Activated B cell treated with CpG ODN at 0.5 μM for 24 hours (primary cell): Measurements from ENCODE around the gene MORN4. TPM values are rescaled to one million over a fixed set of nuclear protein-coding genes. Genes with fewer than 3 reads are reported as not detected.
"Not testable (repeated sequence)": the region's sequence is repeated elsewhere in the genome, so short reads cannot be mapped to it uniquely, and the experiment has no call there.

ENCODE experiments used
- ATAC-seq: fragments of 200-7000 bp; cut with Tn5 transposase; one replicate; pipeline ENCODE4 v1.10.0; 2021; ENCODE audit warnings: low read depth, mild to moderate bottlenecking, moderate library complexity
- CTCF ChIA-PET: fragments of 350-600 bp; sonication (Branson Sonifier 250); formaldehyde crosslinking; loops from one replicate; lab custom pipeline; 2021; ENCODE audit warnings: antibody characterized with exemption; lab: Charles Lee
- POLR2A ChIA-PET: fragments of 350-600 bp; sonication (Branson Sonifier 250); formaldehyde crosslinking; loops from one replicate; lab custom pipeline; 2021; ENCODE audit warnings: antibody characterized with exemption; lab: Charles Lee
- DNase-seq: peaks from one replicate; pipeline ENCODE4 v3.0.0; 2022
- H3K27ac Mint-ChIP-seq: one replicate; pipeline ENCODE4 v1.8.0; 2020; ENCODE audit warnings: mixed read lengths
- H3K27me3 Mint-ChIP-seq: one replicate; pipeline ENCODE4 v1.8.0; 2021; ENCODE audit warnings: mixed read lengths
- H3K36me3 Mint-ChIP-seq: one replicate; pipeline ENCODE4 v1.8.0; 2021; ENCODE audit warnings: low read depth, mixed read lengths
- H3K4me1 Mint-ChIP-seq: one replicate; pipeline ENCODE4 v1.8.0; 2021; ENCODE audit warnings: mixed read lengths
- H3K4me3 Mint-ChIP-seq: one replicate; pipeline ENCODE4 v1.8.0; 2020; ENCODE audit warnings: mild to moderate bottlenecking, mixed read lengths
- H3K9me3 Mint-ChIP-seq: one replicate; pipeline ENCODE4 v1.8.0; 2020; ENCODE audit warnings: mixed read lengths
- intact Hi-C: fragments of 100-400 bp; cut with micrococcal nuclease; formaldehyde crosslinking; loops from one replicate; pipeline ENCODE4 v1.15.1; 2024
- total RNA-seq: library from RNA; stranded (reverse); gene quantifications from 2 replicates; pipeline ENCODE4 v1.2.3, GENCODE V29; 2022
- TF ChIP-seq, protein P1 (sequence below): fragments of 200-600 bp; IDR thresholded peaks from one replicate; pipeline ENCODE4 v1.8.0; 2022; ENCODE audit warnings: antibody characterized with exemption, mild to moderate bottlenecking

MORN4 gene
- total RNA-seq, 1 donor from 2014 or later = 2.9 TPM

DNA sequence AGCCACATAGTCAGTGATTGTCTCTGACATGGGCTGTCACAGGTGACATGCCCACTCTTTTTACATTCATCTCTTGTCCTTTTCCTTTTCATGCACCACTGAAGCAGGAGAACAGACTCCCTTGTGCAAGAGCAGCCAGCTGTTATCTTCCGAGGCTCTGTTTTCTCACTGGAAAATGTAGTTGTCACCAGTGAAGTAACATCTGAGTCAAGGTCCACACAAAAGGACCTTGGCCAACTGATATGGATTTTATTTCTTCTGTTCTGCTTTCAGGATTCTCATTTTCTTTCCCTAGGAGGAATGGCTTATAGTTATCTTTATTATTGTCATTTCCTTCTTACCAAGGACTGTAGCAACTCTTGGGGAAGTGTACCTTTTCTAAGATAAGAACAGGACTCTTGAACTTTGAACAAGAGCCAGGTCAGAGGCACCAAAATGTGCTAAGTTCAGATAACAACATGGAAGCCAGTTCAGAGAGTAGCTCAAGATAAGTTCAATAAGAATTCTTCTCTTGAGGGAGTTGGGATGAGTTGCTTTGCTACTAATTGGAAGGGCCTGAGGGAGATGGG, 31.1 kb upstream of the MORN4 start:
- intact Hi-C loops = no loop called here
- no peaks in the 10 kb centered on the region for H3K27me3 Mint-ChIP-seq
- H3K9me3 Mint-ChIP-seq = no peaks in the 10 kb centered on the region
- no peak overlapping the region for H3K4me3 Mint-ChIP-seq
- no peak overlapping the region for H3K27ac Mint-ChIP-seq
- H3K36me3 Mint-ChIP-seq = peaks cover 63% of the 10 kb centered on the region
- ATAC-seq (no peak), DNase-seq (no peak)
- TF ChIP-seq, protein P1, sequence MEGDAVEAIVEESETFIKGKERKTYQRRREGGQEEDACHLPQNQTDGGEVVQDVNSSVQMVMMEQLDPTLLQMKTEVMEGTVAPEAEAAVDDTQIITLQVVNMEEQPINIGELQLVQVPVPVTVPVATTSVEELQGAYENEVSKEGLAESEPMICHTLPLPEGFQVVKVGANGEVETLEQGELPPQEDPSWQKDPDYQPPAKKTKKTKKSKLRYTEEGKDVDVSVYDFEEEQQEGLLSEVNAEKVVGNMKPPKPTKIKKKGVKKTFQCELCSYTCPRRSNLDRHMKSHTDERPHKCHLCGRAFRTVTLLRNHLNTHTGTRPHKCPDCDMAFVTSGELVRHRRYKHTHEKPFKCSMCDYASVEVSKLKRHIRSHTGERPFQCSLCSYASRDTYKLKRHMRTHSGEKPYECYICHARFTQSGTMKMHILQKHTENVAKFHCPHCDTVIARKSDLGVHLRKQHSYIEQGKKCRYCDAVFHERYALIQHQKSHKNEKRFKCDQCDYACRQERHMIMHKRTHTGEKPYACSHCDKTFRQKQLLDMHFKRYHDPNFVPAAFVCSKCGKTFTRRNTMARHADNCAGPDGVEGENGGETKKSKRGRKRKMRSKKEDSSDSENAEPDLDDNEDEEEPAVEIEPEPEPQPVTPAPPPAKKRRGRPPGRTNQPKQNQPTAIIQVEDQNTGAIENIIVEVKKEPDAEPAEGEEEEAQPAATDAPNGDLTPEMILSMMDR = no peak
- POLR2A ChIA-PET = no interaction called here
- H3K4me1 Mint-ChIP-seq = no peaks in the 10 kb centered on the region
- CTCF ChIA-PET = no interaction called here

DNA sequence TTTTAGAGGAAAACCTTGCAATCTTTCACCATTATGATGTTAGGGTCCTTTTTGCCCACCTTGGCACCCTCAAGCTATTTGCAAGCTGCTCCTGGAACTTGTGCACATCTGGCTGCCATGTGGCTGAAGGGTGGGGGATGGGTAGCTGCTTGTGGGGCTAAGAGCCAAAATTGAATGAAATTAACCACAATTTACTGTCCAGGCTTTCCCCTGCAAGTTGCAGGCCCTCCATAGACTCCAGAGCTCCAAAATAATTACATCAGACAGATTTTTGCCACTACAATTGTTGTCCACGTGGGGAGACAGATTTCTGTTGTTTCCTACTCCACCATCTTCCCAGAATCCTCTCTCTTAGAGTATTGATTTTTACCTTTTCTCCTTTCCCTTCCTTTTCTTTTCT, 26.3 kb upstream of the MORN4 start:
- intact Hi-C loops = no loop called here
- Mint-ChIP-seq H3K36me3 (peaks cover 69% of the 10 kb centered on the region), H3K27ac (no peak overlapping the region), H3K27me3 (no peaks in the 10 kb centered on the region), H3K4me3 (no peak overlapping the region), H3K4me1 (no peaks in the 10 kb centered on the region), H3K9me3 (no peaks in the 10 kb centered on the region)
- TF ChIP-seq, protein P1 = no peak
- ATAC-seq (no peak), DNase-seq (no peak)
- ChIA-PET POLR2A (interaction anchor here (0.7 kb wide), 1 partner anchor 791 kb away, joined by 6 read pairs; no protein-coding TSS in a partner anchor), CTCF (no interaction called here)

DNA sequence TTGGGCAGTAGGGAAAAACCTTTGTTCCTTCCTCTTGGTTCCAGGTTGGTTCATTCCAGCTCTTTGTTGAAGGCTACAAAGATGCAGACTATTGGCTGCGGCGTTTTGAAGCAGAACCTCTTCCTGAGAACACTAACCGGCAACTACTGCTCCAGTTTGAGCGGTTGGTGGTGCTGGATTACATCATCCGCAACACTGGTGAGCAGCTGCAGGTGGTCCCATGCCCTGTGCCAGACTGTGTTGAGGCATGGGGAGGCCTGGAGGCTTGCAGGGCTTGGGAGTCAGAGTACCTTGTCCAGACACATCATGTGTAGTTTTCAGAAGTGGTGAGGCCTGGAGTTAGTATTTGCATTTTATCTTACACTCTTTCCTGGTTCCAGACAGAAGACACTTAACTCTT, 23.5 kb upstream of the MORN4 start:
- ChIA-PET CTCF (interaction anchor here (0.9 kb wide), 1 partner anchor 39 kb away, joined by 3 read pairs; no protein-coding TSS in a partner anchor), POLR2A (no interaction called here)

DNA sequence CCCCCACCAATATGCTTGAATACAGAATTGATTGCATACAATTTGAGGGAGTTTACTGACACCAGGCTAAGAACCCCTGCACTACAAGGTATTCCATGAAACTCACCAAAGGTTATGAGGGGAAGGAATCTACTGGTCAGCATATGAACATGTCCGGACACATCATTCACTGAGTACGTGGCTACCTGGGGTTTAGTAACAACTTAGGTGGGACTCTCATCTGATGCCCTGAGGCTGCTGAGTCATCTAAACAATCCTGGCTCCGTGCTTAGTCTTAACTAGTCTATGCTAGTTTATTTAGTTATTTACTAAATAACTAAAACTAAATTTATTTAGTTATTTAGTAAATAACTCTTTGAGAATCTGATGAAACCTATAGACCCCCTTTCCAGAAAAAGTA, 18.5 kb upstream of the MORN4 start:
- ATAC-seq (no peak), DNase-seq (no peak)
- Mint-ChIP-seq H3K4me3 (no peak overlapping the region), H3K36me3 (peaks cover 58% of the 10 kb centered on the region), H3K4me1 (peaks cover 16% of the 10 kb centered on the region), H3K27me3 (no peaks in the 10 kb centered on the region), H3K9me3 (no peaks in the 10 kb centered on the region), H3K27ac (no peak overlapping the region)
- intact Hi-C loops = no loop called here
- TF ChIP-seq, protein P1 = no peak
- ChIA-PET CTCF (no interaction called here), POLR2A (no interaction called here)

More for the DNA sequence above, 23.5 kb upstream of the MORN4 start:
- H3K36me3 Mint-ChIP-seq = peaks cover 70% of the 10 kb centered on the region
- intact Hi-C loops = no loop called here
- DNase-seq = no peak
- no peaks in the 10 kb centered on the region for H3K4me1 Mint-ChIP-seq
- H3K9me3 Mint-ChIP-seq = no peaks in the 10 kb centered on the region
- TF ChIP-seq, protein P1 = no peak
- no peaks in the 10 kb centered on the region for H3K27me3 Mint-ChIP-seq
- no peak overlapping the region for H3K27ac Mint-ChIP-seq
- ATAC-seq = no peak
- H3K4me3 Mint-ChIP-seq = no peak overlapping the region

DNA sequence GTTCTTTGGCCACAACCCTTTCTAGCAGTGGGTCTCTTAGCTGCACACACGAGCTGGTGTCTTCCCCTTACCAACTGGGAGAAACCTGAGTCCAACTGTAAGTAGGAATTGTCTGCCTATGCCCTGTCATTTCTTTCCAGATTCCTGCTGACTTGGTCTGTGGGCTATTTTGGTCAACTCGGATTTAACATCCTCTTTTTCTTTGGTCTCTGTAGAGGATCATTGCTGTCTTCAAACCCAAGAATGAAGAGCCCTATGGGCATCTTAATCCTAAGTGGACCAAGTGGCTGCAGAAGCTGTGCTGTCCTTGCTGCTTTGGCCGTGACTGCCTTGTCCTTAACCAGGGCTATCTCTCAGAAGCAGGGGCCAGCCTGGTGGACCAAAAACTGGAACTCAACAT, 17.4 kb upstream of the MORN4 start:
- CTCF ChIA-PET = no interaction called here
- no peaks in the 10 kb centered on the region for H3K27me3 Mint-ChIP-seq
- peaks cover 50% of the 10 kb centered on the region for H3K36me3 Mint-ChIP-seq

DNA sequence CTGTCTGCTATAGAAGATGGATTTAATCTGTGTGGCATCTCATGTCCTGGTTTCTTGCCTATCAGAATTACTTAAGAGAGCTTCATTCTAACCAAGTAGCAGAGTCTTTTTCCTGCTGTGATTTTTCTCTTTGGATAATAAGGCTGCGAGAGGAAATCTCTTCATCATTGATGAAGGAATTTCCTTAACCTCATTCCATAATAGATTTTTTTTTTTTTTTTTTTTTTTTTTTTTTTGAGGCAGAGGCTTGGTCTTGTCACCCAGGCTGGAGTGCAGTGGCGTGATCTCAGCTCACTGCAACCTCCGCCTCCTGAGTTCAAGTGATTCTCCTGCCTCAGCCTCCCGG, 16.1 kb upstream of the MORN4 start:
- ATAC-seq, POLR2A ChIA-PET, H3K4me3 Mint-ChIP-seq, DNase-seq, H3K27me3 Mint-ChIP-seq, H3K9me3 Mint-ChIP-seq, CTCF ChIA-PET: not testable (repeated sequence)
- Mint-ChIP-seq H3K4me1 (peaks cover 16% of the 10 kb centered on the region), H3K36me3 (peaks cover 53% of the 10 kb centered on the region), H3K27ac (peak overlapping the region; percentile 76)
- intact Hi-C loops = loop anchor here (1.0 to 10.0 kb wide), 2 partner anchors 9 to 485 kb away; partner anchors contain the start of genes PI4K2A and R3HCC1L

More for the DNA sequence above, 17.4 kb upstream of the MORN4 start:
- H3K4me3 Mint-ChIP-seq = no peak overlapping the region
- intact Hi-C loops = no loop called here
- no peak overlapping the region for H3K27ac Mint-ChIP-seq
- POLR2A ChIA-PET = no interaction called here
- peaks cover 16% of the 10 kb centered on the region for H3K4me1 Mint-ChIP-seq
- no peak for DNase-seq
- ATAC-seq = no peak
- no peaks in the 10 kb centered on the region for H3K9me3 Mint-ChIP-seq
- TF ChIP-seq, protein P1 = no peak
